Sigmoid colon (tissue), 7 donors: ENCODE data around the gene DHX15. TPM values are rescaled to one million over a fixed set of nuclear protein-coding genes. Genes with fewer than 3 reads are reported as not detected.

Experiments used
- DNase-seq: peaks from one replicate; pipeline ENCODE4 v3.0.0-alpha.2; 2019
- H3K27ac ChIP-seq, 4 donors: fragments of 200-600 bp; sonication (generic); one replicate each; pipeline ENCODE4 v1.5.1; 2016 to 2019; ENCODE audit warnings: mild to moderate bottlenecking in 1 of 4
- H3K27me3 ChIP-seq, 3 donors: fragments of 200-600 bp; sonication (generic); one replicate each; pipeline ENCODE4 v1.5.1; 2019; ENCODE audit warnings: mild to moderate bottlenecking in 1 of 3
- H3K36me3 ChIP-seq, 4 donors: fragments of 200-600 bp; sonication (generic); one replicate each; pipeline ENCODE4 v1.5.1; 2016 to 2019
- H3K4me1 ChIP-seq, 4 donors: fragments of 200-600 bp; sonication (generic); one replicate each; pipeline ENCODE4 v1.5.1; 2017 to 2019
- H3K4me3 ChIP-seq, 4 donors: fragments of 200-600 bp; sonication (generic); one replicate each; pipeline ENCODE4 v1.5.1; 2017 to 2019; ENCODE audit warnings: mild to moderate bottlenecking in 2 of 4, moderate library complexity in 1 of 4
- H3K9me3 ChIP-seq, 4 donors: fragments of 200-600 bp in 3 of 4; sonication (generic) in 3 of 4; one replicate each; pipeline versions ENCODE4 v1.5.1 to v1.6.1; 2013 to 2019
- CTCF ChIP-seq, 4 experiments: fragments of 450-650 bp in 3 of 4; fragments of 200-600 bp in 1 of 4; IDR thresholded peaks; one replicate each; pipeline ENCODE4 v1.5.1; 2016 to 2019; ENCODE audit warnings: antibody characterized with exemption in 4 of 4, mild to moderate bottlenecking in 3 of 4, moderate library complexity in 2 of 4
- EP300 ChIP-seq, 4 donors: sonication (generic); formaldehyde crosslinking; IDR thresholded peaks; one replicate each; pipeline ENCODE4 v1.6.1; 2017; ENCODE audit warnings: antibody characterized with exemption in 4 of 4
- POLR2A ChIP-seq, 2 donors: fragments of 450-650 bp; IDR thresholded peaks; one replicate each; pipeline ENCODE4 v1.6.1; 2016; ENCODE audit warnings: antibody characterized with exemption in 2 of 2, mild to moderate bottlenecking in 2 of 2, moderate library complexity in 2 of 2
- POLR2AphosphoS5 ChIP-seq, 4 donors: sonication (generic); formaldehyde crosslinking; IDR thresholded peaks; one replicate each; pipeline ENCODE4 v1.6.1; 2017; ENCODE audit warnings: antibody characterized with exemption in 4 of 4
- WGBS, 2 donors: extraction: QIAGEN DNeasy Blood & Tissue Kit; methylation state at CpG; one replicate each; pipeline ENCODE4 v1.1.7; 2013; 5-methylcytosine and 5-hydroxymethylcytosine counted together
- intact Hi-C: fragments of 100-400 bp; cut with DNase I; formaldehyde crosslinking; loops from one replicate; pipeline ENCODE4 v1.15.1; 2023
- polyA plus RNA-seq, 3 donors: library from polyadenylated mRNA; stranded (reverse); fragments of 200-250 nt; gene quantifications; one replicate each; pipeline ENCODE4 v1.2.3, GENCODE V29; 2013
- total RNA-seq, 4 donors: library from RNA; depleted of rRNA; stranded (reverse); fragments of >200 nt; gene quantifications; one replicate each; pipeline ENCODE4 v1.1.0, GENCODE V29; 2016
- donor health status: healthy with polysubstance abuse.
- donor health status: Bipolar disorder and iron deficiency.
- donor health status: healthy.

DHX15 gene
- total and polyA plus RNA-seq, 7 donors: 53.5 to 136 (median 103) TPM

- 75 to 79% methylated on average over 4 of the region's 4 CpGs for WGBS, 2 donors
- peaks cover 0 to 51% (median 8%) of the 10 kb centered on the region in 4 donors for H3K36me3 ChIP-seq
Observed at GRCh38 chr4:24544208-24544988, 40.0 kb downstream of the DHX15 start.

DNA sequence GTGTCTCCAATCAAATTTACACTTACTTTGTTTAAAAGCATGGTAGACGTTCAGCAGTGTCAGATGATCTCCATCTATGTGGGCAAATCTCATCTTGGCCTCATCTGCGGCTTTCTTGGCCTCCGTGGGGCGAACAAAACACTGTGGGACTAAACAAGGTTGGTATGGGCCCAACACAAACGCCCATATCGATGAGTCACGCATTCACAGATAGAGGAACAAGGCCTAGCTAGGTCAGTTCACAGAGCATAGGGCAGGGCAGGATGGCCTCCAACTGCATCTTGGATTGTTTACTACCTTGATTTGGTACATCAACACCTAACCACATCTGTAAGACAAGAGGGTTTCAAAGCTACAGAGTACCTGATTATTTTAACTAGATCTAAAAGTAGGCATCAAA lies 47.3 kb downstream of the DHX15 start:
- 85 to 92% methylated on average over 7 of the region's 7 CpGs for WGBS, 2 donors
- H3K27ac ChIP-seq: no peak overlapping the region
- H3K27me3 ChIP-seq: no peaks in the 10 kb centered on the region
- no peak for DNase-seq
- intact Hi-C loops: no loop called here
- H3K9me3 ChIP-seq: no peaks in the 10 kb centered on the region
- H3K4me1 ChIP-seq: peaks cover 0 to 11% (median 0%) of the 10 kb centered on the region in 4 donors
- no peak for TF ChIP-seq POLR2AphosphoS5 (IDR thresholded peaks at IDR 0.05)
- no peak for TF ChIP-seq POLR2A (IDR thresholded peaks at IDR 0.05)
- no peak for TF ChIP-seq EP300 (IDR thresholded peaks at IDR 0.05)
- no peak for TF ChIP-seq CTCF (IDR thresholded peaks at IDR 0.05)
- peaks cover 0 to 59% (median 20%) of the 10 kb centered on the region in 4 donors for H3K36me3 ChIP-seq
- H3K4me3 ChIP-seq: no peak overlapping the region

More at GRCh38 chr4:24544208-24544988, 40.0 kb downstream of the DHX15 start:
- no peak for TF ChIP-seq CTCF (IDR thresholded peaks at IDR 0.05)
- TF ChIP-seq EP300 (IDR thresholded peaks at IDR 0.05): no peak
- no peak for TF ChIP-seq POLR2A (IDR thresholded peaks at IDR 0.05)
- no peak for TF ChIP-seq POLR2AphosphoS5 (IDR thresholded peaks at IDR 0.05)
- no peak for DNase-seq
- Histone ChIP-seq H3K4me1 (peaks cover 0 to 22% (median 13%) of the 10 kb centered on the region in 4 donors), H3K9me3 (no peaks in the 10 kb centered on the region), H3K27me3 (no peaks in the 10 kb centered on the region), H3K4me3 (no peak overlapping the region), H3K27ac (no peak overlapping the region)
- intact Hi-C loops: no loop called here

- intact Hi-C loops: no loop called here
- Histone ChIP-seq H3K27ac (no peak overlapping the region), H3K36me3 (peaks cover 5 to 58% (median 26%) of the 10 kb centered on the region in 4 donors), H3K4me1 (peaks cover 0 to 11% (median 0%) of the 10 kb centered on the region in 4 donors), H3K9me3 (no peaks in the 10 kb centered on the region), H3K4me3 (no peak overlapping the region), H3K27me3 (no peaks in the 10 kb centered on the region)
- DNase-seq: no peak
- TF ChIP-seq CTCF (IDR thresholded peaks at IDR 0.05) (no peak), POLR2AphosphoS5 (IDR thresholded peaks at IDR 0.05) (no peak), POLR2A (IDR thresholded peaks at IDR 0.05) (no peak), EP300 (IDR thresholded peaks at IDR 0.05) (no peak)
- WGBS, 2 donors: 89 to 92% methylated on average over 3 of the region's 3 CpGs
Observed at GRCh38 chr4:24535399-24535798, 49.0 kb downstream of the DHX15 start.

DNA sequence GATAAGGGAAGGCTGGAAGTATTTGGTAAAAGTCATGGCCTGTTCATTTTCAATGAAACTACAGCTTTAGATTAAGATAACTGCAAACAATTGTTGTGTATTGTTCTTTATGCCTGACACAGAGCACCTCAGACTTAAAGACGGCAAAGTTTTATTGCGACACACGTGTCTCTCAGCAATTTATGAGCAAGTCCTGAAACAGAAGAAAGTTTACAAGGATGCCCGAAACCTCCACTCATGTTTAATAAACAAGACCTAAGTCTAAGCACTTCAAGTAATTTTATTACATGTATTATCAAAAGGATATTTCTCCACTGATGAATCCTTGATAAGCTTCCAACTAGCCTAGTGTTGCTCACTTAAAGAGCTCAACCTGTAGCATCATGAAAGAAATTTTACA lies 51.0 kb downstream of the DHX15 start:
- no peaks in the 10 kb centered on the region for H3K27me3 ChIP-seq
- DNase-seq: no peak
- H3K9me3 ChIP-seq: no peaks in the 10 kb centered on the region
- H3K27ac ChIP-seq: no peak overlapping the region
- peaks cover 5 to 58% (median 19%) of the 10 kb centered on the region in 4 donors for H3K36me3 ChIP-seq
- intact Hi-C loops: no loop called here
- peaks cover 0 to 11% (median 0%) of the 10 kb centered on the region in 4 donors for H3K4me1 ChIP-seq
- TF ChIP-seq CTCF (IDR thresholded peaks at IDR 0.05) (no peak), EP300 (IDR thresholded peaks at IDR 0.05) (no peak), POLR2A (IDR thresholded peaks at IDR 0.05) (no peak), POLR2AphosphoS5 (IDR thresholded peaks at IDR 0.05) (no peak)
- H3K4me3 ChIP-seq: no peak overlapping the region
- 68 to 83% methylated on average over 4 of the region's 4 CpGs for WGBS, 2 donors
